H1 (cell line): ENCODE results near the gene RTEL1. TPM values are rescaled to one million over a fixed set of nuclear protein-coding genes. Genes with fewer than 3 reads are reported as not detected.

ENCODE experiments used
- CHD7 ChIP-seq: fragments of 300-600 bp; sonication (generic); IDR thresholded peaks from 2 replicates; pipeline ENCODE4 v1.7.1; 2012; ENCODE audit warnings: low read length, moderate library complexity, mild to moderate bottlenecking, inconsistent platforms; ENCODE audit not compliant: insufficient replicate concordance
- SP2 ChIP-seq: IDR thresholded peaks from 2 replicates; pipeline ENCODE4 v1.6.1; 2012; ENCODE audit warnings: mild to moderate bottlenecking, low read length, inconsistent platforms
- polyA plus RNA-seq, 7 experiments: library from polyadenylated mRNA; depleted of rRNA in 3 of 7; stranded (reverse) in 5 of 7; unstranded in 2 of 7; fragments of >200 nt in 5 of 7; fragments of 200-250 nt in 2 of 7; gene quantifications; 1 replicate in 5 of 7; 2 replicates in 1 of 7; 4 replicates in 1 of 7; pipeline versions ENCODE4 v1.2.1 to v1.2.3, GENCODE V29; 2011 to 2013; ENCODE audit warnings: missing spikeins in 2 of 7, mixed read lengths in 2 of 7
- total RNA-seq: library from RNA; stranded (reverse); fragmentation: NEBNext Ultra II Directional; extraction: Animal tissue kit (Norgen Biotek cat#: 25700); gene quantifications from 2 replicates; pipeline ENCODE4 v1.2.1, GENCODE V29; 2021

Gene RTEL1
- total and polyA plus RNA-seq, 2 of the 8 experiments (the other 6 are each of a cell fraction or from before 2014, with no cell fraction given), result 16.2 to 37.1 TPM

DNA sequence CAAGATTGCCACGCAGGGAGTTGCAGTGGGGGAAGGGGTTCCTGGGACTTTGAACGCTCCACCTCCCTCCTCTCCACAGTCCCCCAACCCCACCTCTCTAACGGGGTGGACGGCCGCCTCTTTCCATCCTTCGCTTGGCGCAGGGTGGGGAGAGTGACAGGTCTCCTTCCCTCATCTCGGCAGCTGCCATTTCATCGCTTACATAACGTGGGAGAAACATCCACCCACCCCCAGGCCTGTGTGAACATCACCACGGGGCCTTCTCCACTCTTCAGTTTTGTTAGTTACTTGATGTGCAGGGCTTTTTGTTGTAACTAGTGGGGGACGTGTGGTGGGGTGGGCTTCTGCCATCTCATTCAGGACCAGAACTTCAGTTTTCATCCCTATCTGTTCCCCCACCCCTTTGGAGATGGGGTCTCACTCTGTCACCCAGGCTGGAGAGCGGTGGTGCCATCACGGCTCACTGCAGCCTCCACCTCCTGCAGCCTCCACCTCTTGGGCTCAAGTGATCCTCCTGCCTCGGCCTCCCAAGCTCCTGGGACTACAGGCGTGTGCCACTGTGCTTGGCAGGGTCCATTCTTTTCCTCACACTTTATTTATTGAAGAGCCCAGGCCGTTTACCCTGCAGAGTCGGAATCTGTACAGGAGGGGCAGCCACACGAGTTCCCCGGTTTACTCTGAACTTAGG, 17.7 kb downstream of the RTEL1 start (continued):
- TF ChIP-seq CHD7, result no peak
- TF ChIP-seq SP2, result no peak
